Body of pancreas (tissue), 4 donors: Measurements from ENCODE around the gene RXRA.

Source experiments
- CTCF ChIP-seq, 7 experiments: fragments of 450-650 bp in 4 of 7; fragments of 200-600 bp in 3 of 7; sonication (generic) in 3 of 7; IDR thresholded peaks; one replicate each; pipeline ENCODE4 v1.5.1; 2016 to 2019; ENCODE audit warnings: antibody characterized with exemption in 7 of 7
- POLR2A ChIP-seq, 3 donors: fragments of 450-650 bp; IDR thresholded peaks; one replicate each; pipeline ENCODE4 v1.6.1; 2016; ENCODE audit warnings: antibody characterized with exemption in 3 of 3, mild to moderate bottlenecking in 2 of 3

- TF ChIP-seq CTCF (IDR thresholded peaks at IDR 0.05) (no peak), POLR2A (IDR thresholded peaks at IDR 0.05) (no peak)
These were observed 130.6 kb downstream of the RXRA start for GRCh38 chr9:134456756-134457305.
